GM12892 (cell line): ENCODE measurements around the gene ZNF280B.

ENCODE experiments used
- POLR2A ChIP-seq: IDR thresholded peaks from 2 replicates; pipeline ENCODE4 v1.6.1; 2011; ENCODE audit warnings: low read depth, low read length, control low read depth
- TAF1 ChIP-seq: IDR thresholded peaks from 2 replicates; pipeline ENCODE4 v1.6.1; 2011; ENCODE audit warnings: low read depth, mild to moderate bottlenecking, control low read depth, low read length, borderline replicate concordance

DNA sequence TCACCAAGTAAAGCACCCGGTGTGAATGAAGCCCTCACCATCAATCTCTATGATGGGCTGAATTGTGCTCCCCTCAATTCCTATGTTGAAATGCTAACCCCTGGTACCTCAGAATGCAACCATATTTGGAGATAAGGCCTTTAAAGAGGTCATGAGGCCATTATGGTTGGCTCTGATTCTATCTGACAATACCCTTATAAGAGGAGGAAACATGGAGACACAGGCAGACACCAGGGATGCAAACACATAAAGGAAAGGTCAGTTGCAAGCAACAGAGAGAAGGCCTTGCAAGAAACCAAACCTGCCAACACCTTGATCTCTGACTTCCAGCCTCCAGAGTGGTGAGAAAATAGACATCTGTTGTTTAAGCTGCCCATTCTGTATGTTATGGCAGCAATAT, 24.9 kb upstream of the ZNF280B start:
- TF ChIP-seq TAF1 (no peak), POLR2A (no peak)
